ENCODE measurements around the gene OBP2A.
"Not testable (repeated sequence)": the region's sequence is repeated elsewhere in the genome, so short reads cannot be mapped to it uniquely, and the experiment has no call there.

OBP2A gene

GRCh38 chr9:135526730-135527571 lies 19.0 kb upstream of the OBP2A start:
- no peak for DNase-seq (ENCODE audit: low spot score)

DNA sequence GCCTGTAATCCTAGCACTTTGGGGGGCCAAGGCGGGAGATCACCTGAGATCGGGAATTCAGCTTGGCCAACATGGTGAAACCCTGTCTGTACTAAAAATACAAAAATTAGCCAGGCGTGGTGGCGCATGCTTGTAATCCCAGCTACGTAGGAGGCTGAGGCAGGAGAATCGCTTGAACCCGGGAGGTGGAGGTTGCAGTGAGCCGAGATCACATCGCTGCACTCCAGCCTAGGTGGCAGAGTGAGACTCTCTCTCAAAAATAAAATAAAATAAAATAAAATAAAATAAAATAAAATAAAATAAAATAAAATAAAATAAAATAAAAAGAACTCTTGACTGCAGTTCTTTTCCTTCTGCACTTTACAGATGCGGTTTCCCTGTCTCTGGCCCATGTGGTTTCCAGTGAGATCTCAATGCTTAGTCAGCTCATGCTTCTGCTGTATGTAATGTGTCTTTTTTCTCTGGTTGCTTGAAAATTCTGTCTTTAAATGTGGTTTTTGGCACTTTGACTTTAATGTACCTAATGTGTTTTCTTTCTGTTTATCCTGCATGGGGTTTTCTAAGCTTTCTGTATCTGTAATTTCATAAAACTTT lies 17.0 kb upstream of the OBP2A start:
- not testable (repeated sequence) for DNase-seq (ENCODE audit: low spot score)

DNA sequence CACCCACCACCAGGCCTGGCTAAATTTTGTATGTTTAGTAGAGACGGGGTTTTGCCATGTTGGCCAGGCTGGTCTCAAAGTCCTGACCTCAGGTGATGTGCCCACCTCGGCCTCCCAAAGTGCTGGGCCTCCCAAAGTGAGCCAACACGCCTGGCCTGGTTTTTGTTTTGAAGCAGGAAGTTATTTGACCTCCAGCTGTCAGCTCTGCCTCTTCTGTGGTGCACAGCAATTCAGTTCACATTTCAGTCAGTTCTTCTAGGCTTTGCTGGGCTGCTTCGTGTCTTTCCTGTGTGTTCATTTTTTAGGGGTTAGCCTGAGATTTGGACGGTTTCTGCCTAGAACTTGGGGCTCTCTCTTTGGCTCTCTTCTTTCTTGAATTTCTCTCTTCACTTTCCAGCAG lies 15.8 kb upstream of the OBP2A start:
- no peak for DNase-seq (ENCODE audit: low spot score)

DNA sequence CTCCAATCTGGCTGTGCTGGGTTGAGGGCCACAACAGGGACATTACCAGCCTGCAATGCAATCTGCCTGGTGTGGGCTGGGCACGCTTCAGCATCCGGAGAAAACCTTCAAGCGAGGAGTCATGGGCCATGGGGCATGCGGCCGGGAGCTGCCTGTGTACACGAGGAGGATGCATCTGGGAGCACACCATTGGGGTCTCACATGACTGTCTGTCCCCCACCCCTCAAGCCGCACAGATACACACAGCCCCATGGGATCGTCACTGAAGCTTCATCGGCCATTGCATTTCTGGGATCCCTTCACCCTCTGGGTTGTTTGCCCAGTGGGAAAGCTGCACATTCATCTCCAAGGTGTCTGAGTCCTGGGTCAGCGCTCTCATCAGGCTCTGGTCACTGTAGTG lies 14.8 kb upstream of the OBP2A start:
- DNase-seq (ENCODE audit: low spot score) = no peak

GRCh38 chr9:135533113-135533512 lies 12.8 kb upstream of the OBP2A start:
- DNase-seq (ENCODE audit: low spot score) = no peak

DNA sequence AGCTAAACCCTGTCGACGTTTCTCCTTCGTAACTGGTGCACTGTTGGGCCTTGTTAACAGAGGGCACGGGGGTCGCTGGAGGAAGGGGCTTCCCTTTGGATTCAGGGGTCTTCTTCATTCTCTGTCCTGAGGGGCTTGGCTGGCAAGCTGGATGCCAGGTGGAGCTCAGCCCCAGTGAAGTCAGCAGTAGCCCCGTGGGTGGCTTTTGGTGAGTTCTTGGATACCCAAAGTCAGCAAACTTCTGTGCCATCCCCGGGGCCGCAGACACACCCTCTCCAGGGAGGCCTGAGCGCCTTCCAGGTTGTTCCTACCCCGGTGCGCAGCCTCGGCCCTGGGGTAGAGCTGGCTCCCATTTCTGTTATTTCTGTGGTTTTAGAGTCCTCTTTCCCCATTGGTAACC lies 12.3 kb upstream of the OBP2A start:
- DNase-seq (ENCODE audit: low spot score) = no peak

GRCh38 chr9:135534192-135534711 lies 11.7 kb upstream of the OBP2A start:
- DNase-seq (ENCODE audit: low spot score) = not testable (repeated sequence)

DNA sequence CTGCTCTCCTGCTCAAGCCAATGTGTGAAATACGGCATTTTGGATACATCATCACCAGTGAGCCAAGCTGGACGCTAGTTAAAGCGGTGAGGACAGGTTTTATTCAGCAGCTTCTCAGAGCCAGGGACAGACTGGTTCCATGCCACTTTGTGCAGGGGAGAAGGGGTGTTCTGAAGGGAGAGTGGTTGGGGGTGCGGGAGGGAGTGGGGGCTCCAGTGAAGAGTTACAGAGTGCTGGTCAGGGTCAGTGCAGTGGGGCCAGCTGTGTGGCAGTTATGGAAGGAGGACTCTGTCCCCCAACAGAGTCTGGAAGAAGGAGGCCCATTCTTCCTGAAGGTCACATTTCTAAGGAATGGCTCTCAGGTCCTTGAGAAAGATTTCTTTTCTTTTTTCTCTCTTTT lies 11.1 kb upstream of the OBP2A start:
- DNase-seq (ENCODE audit: low spot score) = not testable (repeated sequence)

GRCh38 chr9:135535631-135536030 lies 10.3 kb upstream of the OBP2A start:
- DNase-seq (ENCODE audit: low spot score) = not testable (repeated sequence)

DNA sequence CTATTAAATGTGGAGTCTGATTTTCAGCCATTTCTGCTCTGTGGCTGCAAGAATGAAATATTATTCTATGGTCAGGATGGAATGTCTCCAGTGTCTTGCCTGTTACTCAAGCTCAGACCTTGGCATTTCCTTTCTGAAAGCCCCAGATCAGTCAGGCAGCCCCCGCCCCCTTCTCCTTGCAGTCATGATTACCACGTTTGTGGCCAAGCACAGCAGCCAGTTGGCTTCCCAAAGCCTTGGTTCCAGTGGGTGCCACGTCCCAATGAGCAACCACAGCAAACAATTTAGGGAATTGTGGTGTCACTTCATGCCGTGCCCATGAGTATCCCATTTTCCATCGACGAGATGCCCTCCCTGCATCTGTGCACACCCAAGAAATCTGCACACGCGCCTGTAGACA lies 9.7 kb upstream of the OBP2A start:
- DNase-seq (ENCODE audit: low spot score) = no peak

DNA sequence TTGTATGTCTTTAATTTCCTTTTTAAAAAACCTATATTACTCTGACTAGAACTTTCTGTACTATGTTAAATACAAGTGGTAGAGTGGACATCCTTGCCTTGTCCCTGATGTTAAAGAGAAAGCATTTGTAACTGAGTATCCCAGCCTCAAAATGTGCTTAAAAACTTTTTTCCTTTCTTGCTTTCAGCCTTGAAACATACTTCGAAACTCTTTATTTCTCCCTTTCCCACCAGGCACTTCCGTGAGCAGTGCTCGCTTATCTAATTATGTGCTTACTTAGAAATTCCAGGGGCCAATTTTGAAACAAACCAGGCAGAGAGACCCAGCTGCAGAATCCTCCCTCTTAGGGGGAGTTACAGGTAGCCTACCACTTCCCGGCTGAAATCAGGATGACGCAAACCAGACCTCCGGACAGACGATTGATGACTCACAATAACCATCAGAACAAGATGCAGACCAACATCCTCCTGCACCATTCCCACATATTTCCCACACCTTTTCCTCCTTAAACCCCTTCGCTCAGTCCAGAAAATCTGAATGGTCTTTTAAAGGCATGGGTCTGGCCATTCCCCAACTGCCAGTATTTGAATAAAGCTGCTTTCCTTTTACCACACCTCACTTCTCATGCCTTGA lies 2.5 kb upstream of the OBP2A start:
- DNase-seq (ENCODE audit: low spot score) = not testable (repeated sequence)

DNA sequence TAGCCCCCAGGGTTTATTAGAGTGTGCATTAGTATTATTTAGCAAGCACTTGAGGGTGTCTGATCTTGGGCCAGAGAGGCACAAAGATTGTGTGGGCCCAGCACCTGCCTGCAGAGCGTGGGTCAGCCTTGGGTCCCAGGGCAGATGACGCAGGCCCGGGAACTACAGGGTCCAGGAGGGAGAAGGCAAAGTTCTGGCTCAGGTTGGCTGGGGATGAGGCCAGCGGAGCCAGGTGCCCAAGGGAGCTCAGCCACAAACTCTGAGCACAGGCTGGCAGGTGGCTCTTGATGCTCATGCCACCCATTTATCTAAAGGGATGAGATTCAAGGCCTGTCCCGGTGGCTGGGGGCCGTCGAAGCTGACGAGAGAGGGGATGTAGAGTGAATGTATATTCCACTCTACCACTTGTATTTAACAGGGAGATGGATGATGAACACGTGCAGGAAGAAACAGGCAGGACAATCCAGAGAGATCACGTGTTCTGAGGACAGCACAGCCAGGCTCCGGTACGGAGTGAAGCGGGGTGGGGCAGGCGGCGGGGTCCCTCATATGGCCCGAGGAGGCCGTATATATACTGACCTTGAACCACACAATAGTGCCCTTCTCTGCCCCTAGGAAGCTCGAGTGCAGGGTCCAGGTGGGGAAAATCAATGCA lies 818 bp upstream of the OBP2A start:
- no peak for DNase-seq (ENCODE audit: low spot score)

DNA sequence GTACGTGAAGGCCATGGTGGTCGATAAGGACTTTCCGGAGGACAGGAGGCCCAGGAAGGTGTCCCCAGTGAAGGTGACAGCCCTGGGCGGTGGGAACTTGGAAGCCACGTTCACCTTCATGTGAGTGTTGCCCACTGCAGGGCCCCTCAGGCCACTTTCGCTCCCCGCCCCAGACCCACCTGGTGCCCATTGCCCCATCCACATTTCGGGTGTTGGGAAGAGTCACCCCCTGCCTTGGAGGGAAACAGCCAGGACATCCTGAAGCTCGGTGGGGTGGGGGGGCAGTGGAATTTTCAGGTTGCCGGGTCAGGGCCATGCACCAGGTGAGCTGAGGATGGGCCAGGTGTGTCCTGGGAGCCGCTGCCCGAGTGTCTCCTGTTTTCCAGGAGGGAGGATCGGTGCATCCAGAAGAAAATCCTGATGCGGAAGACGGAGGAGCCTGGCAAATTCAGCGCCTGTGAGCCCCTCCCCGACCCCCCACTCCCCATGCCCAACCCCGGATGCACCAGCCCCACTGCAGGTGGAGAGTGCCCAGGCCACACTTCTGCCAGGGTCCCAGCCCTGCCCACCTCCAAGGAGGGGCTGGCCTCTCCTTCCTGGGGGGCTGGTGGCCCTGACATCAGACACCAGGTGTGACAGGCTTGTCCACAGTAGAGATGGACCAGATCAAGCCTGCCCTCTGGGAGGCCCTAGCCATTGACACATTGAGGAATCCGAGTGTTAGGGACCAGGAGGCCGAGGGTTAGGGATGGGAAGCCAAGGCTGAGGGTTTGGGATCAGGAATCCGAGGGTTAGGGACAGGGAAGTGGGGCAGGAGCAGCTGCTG lies 1.1 kb downstream of the OBP2A start:
- DNase-seq (ENCODE audit: low spot score) = not testable (repeated sequence)

DNA sequence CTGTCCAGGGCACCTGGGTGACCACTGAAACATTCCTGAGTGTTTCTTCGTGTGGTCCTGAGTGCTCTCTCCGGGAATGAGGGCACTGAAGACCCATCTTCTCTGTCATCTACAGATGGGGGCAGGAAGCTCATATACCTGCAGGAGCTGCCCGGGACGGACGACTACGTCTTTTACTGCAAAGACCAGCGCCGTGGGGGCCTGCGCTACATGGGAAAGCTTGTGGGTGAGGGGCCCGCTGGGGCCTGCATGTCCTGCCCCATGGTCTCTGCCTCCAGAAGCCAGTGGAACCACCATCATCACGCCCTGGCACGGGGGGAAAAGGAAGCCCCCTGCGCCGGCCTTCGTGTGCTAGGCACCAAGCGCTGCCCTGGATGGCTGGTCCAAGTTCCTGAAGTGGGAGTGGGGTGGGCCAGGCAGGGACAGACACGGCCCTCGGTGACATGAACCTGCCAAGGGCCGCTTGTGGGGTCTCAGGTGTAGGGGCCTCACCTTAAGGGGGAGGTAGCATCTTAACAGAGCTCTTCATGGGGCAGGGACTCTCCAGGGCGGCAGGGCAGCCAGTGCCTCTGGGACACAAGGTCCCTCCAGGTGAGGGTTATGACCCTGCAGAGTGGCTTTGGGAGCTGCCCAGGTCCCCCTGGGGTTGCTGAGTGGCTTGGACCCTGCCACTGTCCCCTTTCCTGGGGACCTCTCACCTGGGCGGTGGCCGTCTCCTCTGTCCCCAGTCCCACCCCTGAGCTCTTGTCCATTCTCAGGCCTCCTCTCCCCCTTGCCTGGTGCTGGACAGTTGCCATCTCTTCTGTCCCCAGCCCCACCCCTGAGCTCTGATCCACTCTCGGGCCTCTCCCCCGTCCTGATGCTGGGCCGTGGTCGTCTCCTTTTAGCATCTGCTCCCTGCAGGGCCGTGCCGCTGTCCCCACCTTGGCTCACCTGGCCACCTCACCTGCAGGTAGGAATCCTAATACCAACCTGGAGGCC lies 2.1 kb downstream of the OBP2A start:
- DNase-seq (ENCODE audit: low spot score) = no peak

- DNase-seq (ENCODE audit: low spot score) = not testable (repeated sequence)
Observed at GRCh38 chr9:135549478-135550343, 3.8 kb downstream of the OBP2A start.

DNA sequence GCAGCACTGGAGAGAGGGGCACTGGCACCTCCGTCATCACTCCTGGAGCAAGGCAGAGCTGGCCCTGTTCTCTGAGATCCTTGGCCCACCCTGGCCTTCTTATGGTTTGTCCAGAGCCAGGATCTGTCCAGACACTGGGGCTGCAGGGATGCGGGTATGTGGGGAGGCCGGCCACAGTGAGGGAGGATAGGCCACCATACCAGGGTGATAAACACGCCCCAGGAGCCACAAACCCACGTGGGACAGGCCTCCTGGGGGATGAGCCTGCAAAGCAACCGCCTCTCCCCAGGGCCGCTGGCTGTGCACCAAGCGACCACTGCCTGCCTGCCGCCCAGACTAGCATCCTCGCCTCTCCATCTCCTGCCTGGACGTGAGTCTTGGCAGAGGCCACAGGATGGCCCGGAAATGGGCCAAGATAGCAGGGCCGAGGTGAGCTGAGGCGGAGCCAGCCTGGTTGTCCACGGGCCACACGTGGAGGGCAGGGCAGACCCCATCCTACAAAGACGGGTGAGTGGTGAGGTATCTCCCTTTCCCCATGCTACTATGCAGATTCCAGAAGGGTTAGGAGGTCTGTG lies 4.5 kb downstream of the OBP2A start:
- DNase-seq (ENCODE audit: low spot score) = no peak

DNA sequence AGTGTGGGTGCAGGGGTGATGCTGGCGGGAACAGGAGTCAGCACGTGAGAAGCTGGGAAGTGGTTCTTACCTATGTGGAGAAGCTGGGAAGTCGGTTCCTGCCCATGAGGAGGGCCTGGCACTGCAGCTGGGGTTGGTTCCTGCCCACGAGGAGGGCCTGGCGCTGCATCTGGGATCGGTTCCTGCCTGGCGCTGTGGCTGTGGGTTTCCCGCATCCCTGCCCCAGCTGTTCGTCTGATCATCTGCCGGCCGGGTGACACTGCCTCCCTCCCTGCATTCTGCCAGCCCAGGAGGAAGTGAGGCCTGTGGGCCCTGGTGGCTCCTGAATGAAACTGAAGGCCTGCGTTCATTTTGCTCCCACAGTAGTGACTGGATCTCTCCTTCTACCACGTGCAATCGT lies 5.1 kb downstream of the OBP2A start:
- DNase-seq (ENCODE audit: low spot score) = no peak

GRCh38 chr9:135551456-135551855 lies 5.5 kb downstream of the OBP2A start:
- no peak for DNase-seq (ENCODE audit: low spot score)

Data from COLO829 (cell line).